Upper lobe of left lung (tissue), 4 donors: Measurements from ENCODE around the gene KCNJ6.

Experiments
- CTCF ChIP-seq, 6 experiments: fragments of 450-650 bp in 4 of 6; fragments of 200-600 bp in 2 of 6; sonication (generic) in 2 of 6; IDR thresholded peaks; one replicate each; pipeline ENCODE4 v1.5.1; 2016 to 2019; ENCODE audit warnings: antibody characterized with exemption in 6 of 6
- EP300 ChIP-seq, 4 donors: sonication (generic); formaldehyde crosslinking; IDR thresholded peaks; one replicate each; pipeline ENCODE4 v1.5.1; 2017; ENCODE audit warnings: antibody characterized with exemption in 4 of 4, control low read depth in 2 of 4
- POLR2A ChIP-seq, 4 donors: fragments of 450-650 bp; IDR thresholded peaks; one replicate each; pipeline ENCODE4 v1.5.1; 2016 to 2017; ENCODE audit warnings: antibody characterized with exemption in 4 of 4, mild to moderate bottlenecking in 2 of 4
- POLR2AphosphoS5 ChIP-seq, 2 donors: sonication (generic); formaldehyde crosslinking; IDR thresholded peaks; one replicate each; pipeline ENCODE4 v1.5.1; 2017; ENCODE audit warnings: antibody characterized with exemption in 2 of 2

GRCh38 chr21:37626320-37626719, 289.9 kb downstream of the KCNJ6 start:
- no peak for TF ChIP-seq CTCF (IDR thresholded peaks at IDR 0.05)
- TF ChIP-seq POLR2A (IDR thresholded peaks at IDR 0.05): no peak
- TF ChIP-seq EP300 (IDR thresholded peaks at IDR 0.05): no peak
- no peak for TF ChIP-seq POLR2AphosphoS5 (IDR thresholded peaks at IDR 0.05)
